GM19023 (cell line): ENCODE measurements around the gene MYCBP.
A peak's percentile ranks its signal among the peaks of the same experiment; 100 is the strongest.
"Not testable (repeated sequence)": the region's sequence is repeated elsewhere in the genome, so short reads cannot be mapped to it uniquely, and the experiment has no call there.

Experiments
- ATAC-seq: cut with Tn5 transposase; IDR thresholded peaks from one replicate; pipeline ENCODE4 v1.9.1; 2021; ENCODE audit warnings: mild to moderate bottlenecking, moderate library complexity; ENCODE audit not compliant: unreplicated experiment

The MYCBP gene

GRCh38 chr1:38870996-38871395 lies 2.2 kb downstream of the MYCBP start:
- no peak for ATAC-seq

- no peak for ATAC-seq
These were observed 5.9 kb downstream of the MYCBP start for GRCh38 chr1:38867208-38867607.

- ATAC-seq: no peak
These were observed 7.9 kb downstream of the MYCBP start for GRCh38 chr1:38865112-38865715.

GRCh38 chr1:38860454-38860795 lies 12.7 kb downstream of the MYCBP start:
- no peak for ATAC-seq

GRCh38 chr1:38859561-38860453 lies 13.3 kb downstream of the MYCBP start, which contains the start of gene RRAGC:
TSS of gene RRAGC (minus strand) at chr1:38859772. CDS start at chr1:38859646, 126 bp downstream.
- ATAC-seq: peak; percentile 94

GRCh38 chr1:38858833-38859560 lies 14.2 kb downstream of the MYCBP start:
- ATAC-seq: peak; percentile 27

GRCh38 chr1:38852780-38853179 lies 20.4 kb downstream of the MYCBP start:
- ATAC-seq: no peak

GRCh38 chr1:38848071-38848470 lies 25.1 kb downstream of the MYCBP start:
- ATAC-seq: no peak

- ATAC-seq: no peak
These were observed 26.9 kb downstream of the MYCBP start for GRCh38 chr1:38846210-38846609.

- ATAC-seq: not testable (repeated sequence)
These were observed 28.1 kb downstream of the MYCBP start for GRCh38 chr1:38845088-38845487.

- ATAC-seq: no peak
These were observed 32.9 kb downstream of the MYCBP start for GRCh38 chr1:38840281-38840680.

- ATAC-seq: no peak
These were observed 33.8 kb downstream of the MYCBP start for GRCh38 chr1:38839363-38839762.

- not testable (repeated sequence) for ATAC-seq
These were observed 36.8 kb downstream of the MYCBP start for GRCh38 chr1:38836316-38836715.

- ATAC-seq: no peak
These were observed 38.0 kb downstream of the MYCBP start for GRCh38 chr1:38834937-38835827.

- no peak for ATAC-seq
These were observed 38.8 kb downstream of the MYCBP start for GRCh38 chr1:38834221-38834782.

- no peak for ATAC-seq
These were observed 40.0 kb downstream of the MYCBP start for GRCh38 chr1:38833146-38833545.

- no peak for ATAC-seq
These were observed 40.8 kb downstream of the MYCBP start for GRCh38 chr1:38832370-38832734.

GRCh38 chr1:38831731-38832369 lies 41.3 kb downstream of the MYCBP start:
- no peak for ATAC-seq

- ATAC-seq: no peak
These were observed 43.8 kb downstream of the MYCBP start for GRCh38 chr1:38829368-38829767.

- ATAC-seq: no peak
These were observed 45.8 kb downstream of the MYCBP start for GRCh38 chr1:38827318-38827717.
